Upper lobe of right lung (tissue), 1 donor: Measurements from ENCODE around the gene PAX1. TPM values are rescaled to one million over a fixed set of nuclear protein-coding genes. Genes with fewer than 3 reads are reported as not detected.

Source experiments
- ATAC-seq: fragments of 200-7000 bp; cut with Tn5 transposase; one replicate; pipeline ENCODE4 v1.9.1; 2020; ENCODE audit warnings: mild to moderate bottlenecking, moderate library complexity
- DNase-seq: peaks from one replicate; pipeline ENCODE4 v3.0.0-alpha.2; 2020
- H3K27ac ChIP-seq: fragments of 200-600 bp; one replicate; pipeline ENCODE4 v1.8.0; 2022
- H3K27me3 ChIP-seq: fragments of 200-600 bp; one replicate; pipeline ENCODE4 v1.8.0; 2022; ENCODE audit warnings: mild to moderate bottlenecking
- H3K36me3 ChIP-seq: fragments of 200-600 bp; one replicate; pipeline ENCODE4 v1.8.0; 2022
- H3K4me1 ChIP-seq: fragments of 200-600 bp; one replicate; pipeline ENCODE4 v1.8.0; 2022
- H3K4me3 ChIP-seq: fragments of 200-600 bp; one replicate; pipeline ENCODE4 v1.8.0; 2022; ENCODE audit warnings: mild to moderate bottlenecking
- H3K9me3 ChIP-seq: fragments of 200-600 bp; one replicate; pipeline ENCODE4 v1.8.0; 2022
- CTCF ChIP-seq: fragments of 200-600 bp; IDR thresholded peaks from one replicate; pipeline ENCODE4 v1.8.0; 2022; ENCODE audit warnings: antibody characterized with exemption
- intact Hi-C: fragments of 100-400 bp; cut with DNase I; formaldehyde crosslinking; loops from one replicate; pipeline ENCODE4 v1.11.0; 2022
- total RNA-seq: library from RNA; stranded (reverse); fragmentation: NEBNext Ultra II Directional; extraction: Animal tissue kit (Norgen Biotek cat#: 25700); gene quantifications from one replicate; pipeline ENCODE4 v1.2.1, GENCODE V29; 2021
- donor health status: DM: no; HTN: yes; CAD: no; lungs with severe emphysema.

PAX1 gene
- total RNA-seq, 1 donor from 2014 or later = not detected

- ATAC-seq (no peak), DNase-seq (no peak)
- no peak for TF ChIP-seq CTCF
- Histone ChIP-seq H3K36me3 (no peaks in the 10 kb centered on the region), H3K4me3 (no peak overlapping the region), H3K27me3 (peaks cover 93% of the 10 kb centered on the region), H3K4me1 (no peaks in the 10 kb centered on the region), H3K27ac (no peak overlapping the region), H3K9me3 (no peaks in the 10 kb centered on the region)
- intact Hi-C loops = no loop called here
Measured at GRCh38 chr20:21713470-21713869, 8.0 kb downstream of the PAX1 start.

GRCh38 chr20:21713901-21714296 lies 8.4 kb downstream of the PAX1 start:
- no peak for TF ChIP-seq CTCF
- Histone ChIP-seq H3K4me3 (no peak overlapping the region), H3K9me3 (no peaks in the 10 kb centered on the region), H3K27me3 (peaks cover 91% of the 10 kb centered on the region), H3K27ac (no peak overlapping the region), H3K36me3 (no peaks in the 10 kb centered on the region), H3K4me1 (no peaks in the 10 kb centered on the region)
- peak; percentile 9 for ATAC-seq
- no peak for DNase-seq
- intact Hi-C loops = no loop called here

- DNase-seq = no peak
- H3K9me3 ChIP-seq = no peaks in the 10 kb centered on the region
- no peak overlapping the region for H3K4me3 ChIP-seq
- ATAC-seq = peak; percentile 25
- no peaks in the 10 kb centered on the region for H3K4me1 ChIP-seq
- intact Hi-C loops = no loop called here
- peaks cover 88% of the 10 kb centered on the region for H3K27me3 ChIP-seq
- TF ChIP-seq CTCF = no peak
- H3K27ac ChIP-seq = no peak overlapping the region
- no peaks in the 10 kb centered on the region for H3K36me3 ChIP-seq
Measured at GRCh38 chr20:21714297-21715192, 9.1 kb downstream of the PAX1 start.

- Histone ChIP-seq H3K4me1 (no peaks in the 10 kb centered on the region), H3K9me3 (no peaks in the 10 kb centered on the region), H3K27ac (no peak overlapping the region), H3K27me3 (peaks cover 82% of the 10 kb centered on the region), H3K36me3 (no peaks in the 10 kb centered on the region), H3K4me3 (no peak overlapping the region)
- no peak for ATAC-seq
- intact Hi-C loops = no loop called here
- no peak for DNase-seq
- TF ChIP-seq CTCF = no peak
Measured at GRCh38 chr20:21715193-21715881, 9.9 kb downstream of the PAX1 start.

- Histone ChIP-seq H3K27ac (no peak overlapping the region), H3K36me3 (no peaks in the 10 kb centered on the region), H3K4me3 (no peak overlapping the region), H3K4me1 (no peaks in the 10 kb centered on the region), H3K9me3 (no peaks in the 10 kb centered on the region), H3K27me3 (peaks cover 40% of the 10 kb centered on the region)
- ATAC-seq (no peak), DNase-seq (no peak)
- intact Hi-C loops = no loop called here
- peak; percentile 86 for TF ChIP-seq CTCF
Measured at GRCh38 chr20:21719592-21720214, 14.2 kb downstream of the PAX1 start.
